GM12865 (cell line): ENCODE results near the gene IQCK.

ENCODE experiments used
- DNase-seq: peaks from one replicate; pipeline ENCODE4 v3.0.0; 2010; ENCODE audit warnings: low read depth
- H3K4me3 ChIP-seq: 2 replicates; pipeline ENCODE4 v1.5.1; 2011; ENCODE audit warnings: mild to moderate bottlenecking, low read depth, low read length, control low read depth
- TF ChIP-seq, protein P1 (sequence below): IDR thresholded peaks from 2 replicates; pipeline ENCODE4 v1.5.1; 2011; ENCODE audit warnings: low read length, control low read depth, low read depth, inconsistent platforms; ENCODE audit not compliant: insufficient read depth; ENCODE audit errors: missing control alignments

IQCK gene

DNA sequence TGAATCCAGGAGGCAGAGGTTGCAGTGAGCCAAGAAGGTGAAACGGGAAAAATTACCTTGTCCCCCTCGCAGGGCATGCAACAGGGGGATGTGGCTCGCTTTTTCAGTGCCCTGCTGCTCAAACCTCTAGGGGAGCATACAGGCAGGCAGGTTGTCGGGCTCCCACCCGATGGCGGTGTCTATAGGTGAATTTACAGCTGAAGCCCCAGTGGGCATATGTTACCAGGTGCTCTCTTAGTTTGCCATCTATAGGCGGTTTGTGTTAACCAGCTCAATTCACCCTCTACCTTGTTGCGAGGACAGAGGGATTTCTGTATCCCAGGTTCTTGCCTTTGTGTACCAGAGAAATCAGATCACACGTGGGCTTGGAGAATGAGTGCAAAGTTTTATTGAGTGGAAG, 48.9 kb downstream of the IQCK start:
- no peak for DNase-seq
- no peak overlapping the region for H3K4me3 ChIP-seq
- TF ChIP-seq, protein P1, sequence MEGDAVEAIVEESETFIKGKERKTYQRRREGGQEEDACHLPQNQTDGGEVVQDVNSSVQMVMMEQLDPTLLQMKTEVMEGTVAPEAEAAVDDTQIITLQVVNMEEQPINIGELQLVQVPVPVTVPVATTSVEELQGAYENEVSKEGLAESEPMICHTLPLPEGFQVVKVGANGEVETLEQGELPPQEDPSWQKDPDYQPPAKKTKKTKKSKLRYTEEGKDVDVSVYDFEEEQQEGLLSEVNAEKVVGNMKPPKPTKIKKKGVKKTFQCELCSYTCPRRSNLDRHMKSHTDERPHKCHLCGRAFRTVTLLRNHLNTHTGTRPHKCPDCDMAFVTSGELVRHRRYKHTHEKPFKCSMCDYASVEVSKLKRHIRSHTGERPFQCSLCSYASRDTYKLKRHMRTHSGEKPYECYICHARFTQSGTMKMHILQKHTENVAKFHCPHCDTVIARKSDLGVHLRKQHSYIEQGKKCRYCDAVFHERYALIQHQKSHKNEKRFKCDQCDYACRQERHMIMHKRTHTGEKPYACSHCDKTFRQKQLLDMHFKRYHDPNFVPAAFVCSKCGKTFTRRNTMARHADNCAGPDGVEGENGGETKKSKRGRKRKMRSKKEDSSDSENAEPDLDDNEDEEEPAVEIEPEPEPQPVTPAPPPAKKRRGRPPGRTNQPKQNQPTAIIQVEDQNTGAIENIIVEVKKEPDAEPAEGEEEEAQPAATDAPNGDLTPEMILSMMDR, result no peak

- no peak overlapping the region for H3K4me3 ChIP-seq
- TF ChIP-seq, protein P1, result no peak
- no peak for DNase-seq
Measured at GRCh38 chr16:19767497-19767896, 49.4 kb downstream of the IQCK start.

DNA sequence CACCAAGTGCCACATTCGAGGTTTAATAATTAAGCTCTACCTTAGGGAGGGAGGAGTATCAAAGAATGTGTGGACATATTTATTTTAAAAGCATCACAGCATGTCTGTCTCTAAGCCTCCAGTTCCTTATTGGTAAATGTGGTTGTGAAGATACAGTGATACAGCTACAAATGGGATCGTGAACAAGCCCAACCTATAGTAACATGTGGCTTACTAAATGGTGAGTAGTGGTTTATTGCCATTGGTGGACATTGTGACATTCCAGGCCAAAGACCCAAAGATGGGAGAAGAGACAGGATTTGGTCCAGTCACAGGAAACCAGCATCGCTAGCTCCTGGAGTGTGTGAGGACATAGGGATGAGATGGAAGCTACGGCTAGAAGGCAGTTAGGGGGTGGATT, 51.2 kb downstream of the IQCK start:
- no peak overlapping the region for H3K4me3 ChIP-seq
- no peak for DNase-seq
- TF ChIP-seq, protein P1, result no peak

- DNase-seq, result no peak
- H3K4me3 ChIP-seq, result no peak overlapping the region
- TF ChIP-seq, protein P1, result no peak
Measured at GRCh38 chr16:19771040-19771439, 53.0 kb downstream of the IQCK start.

DNA sequence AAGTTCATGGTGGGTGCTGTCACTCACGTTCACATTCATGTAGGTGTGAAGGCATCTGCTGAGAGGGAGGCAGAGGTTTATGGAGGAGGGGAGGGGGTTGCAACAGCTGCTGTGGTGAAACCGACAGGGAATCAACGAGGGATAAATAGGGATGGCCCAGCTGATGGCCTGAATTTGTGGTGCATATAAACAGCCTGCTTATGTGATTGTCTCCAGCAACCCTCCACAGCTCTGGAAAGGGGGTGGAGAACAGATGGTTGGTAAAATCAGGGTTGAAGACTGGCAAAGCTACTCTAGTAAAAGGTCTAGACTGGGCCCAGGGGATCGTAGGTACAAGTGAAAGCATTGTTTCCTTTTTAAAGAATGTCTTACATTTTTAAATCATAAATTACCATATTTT, 53.7 kb downstream of the IQCK start:
- H3K4me3 ChIP-seq, result no peak overlapping the region
- TF ChIP-seq, protein P1, result no peak
- DNase-seq, result no peak

DNA sequence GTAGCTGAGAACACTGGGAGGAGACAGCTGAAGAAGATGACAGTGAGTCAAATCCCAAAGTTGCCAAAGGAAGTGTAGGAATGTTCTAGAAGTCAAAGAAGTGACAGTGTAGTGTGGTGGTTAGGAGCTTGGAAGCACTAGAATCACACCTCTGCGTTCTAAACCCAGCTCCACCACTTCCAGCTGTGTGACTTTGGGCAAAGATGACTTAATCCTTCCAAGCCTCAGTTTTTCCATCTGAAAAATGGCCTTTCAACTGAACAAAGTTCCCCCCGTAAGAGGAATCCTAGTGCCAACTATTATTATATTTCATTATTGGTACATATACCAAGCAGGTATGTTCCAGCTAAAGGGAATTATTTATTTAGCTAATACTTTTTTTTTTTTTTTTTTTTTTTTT, 56.0 kb downstream of the IQCK start:
- no peak overlapping the region for H3K4me3 ChIP-seq
- no peak for DNase-seq
- TF ChIP-seq, protein P1, result no peak

DNA sequence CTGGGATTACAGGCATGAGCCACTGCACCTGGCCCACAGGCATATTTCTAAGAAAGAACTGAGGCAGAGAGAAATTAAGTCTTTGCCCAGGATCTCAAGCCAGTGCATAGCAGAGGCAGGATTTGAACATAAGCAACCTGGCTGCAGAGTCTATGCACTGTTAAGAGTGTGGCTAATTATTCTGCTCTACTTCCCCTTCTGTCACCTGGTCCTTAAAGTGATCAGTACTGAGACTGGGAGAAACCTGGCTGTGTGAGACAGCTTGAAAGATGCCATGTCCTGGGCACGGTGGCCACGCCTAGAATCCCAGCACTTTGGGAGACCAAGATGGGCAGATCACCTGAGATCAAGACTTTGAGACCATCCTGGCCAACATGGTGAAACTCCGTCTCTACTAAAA, 58.1 kb downstream of the IQCK start:
- H3K4me3 ChIP-seq, result no peak overlapping the region
- no peak for DNase-seq
- TF ChIP-seq, protein P1, result no peak
